GM12878 (cell line): Measurements from ENCODE around the gene PATJ. TPM values are rescaled to one million over a fixed set of nuclear protein-coding genes. Genes with fewer than 3 reads are reported as not detected.

Experiments used
- ATAC-seq: fragments of 200-7000 bp; cut with Tn5 transposase; 3 replicates; pipeline ENCODE4 v1.9.1; 2020; ENCODE audit warnings: mild to moderate bottlenecking, moderate library complexity
- BruUV-seq: library from RNA; stranded (reverse); fragments of 400-500 nt; replicated peaks from 2 replicates; lab custom pipeline; 2021; lab: Mats Ljungman, UMichigan
- CTCF ChIA-PET: fragments of 300-600 bp; sonication (Branson Sonifier 250); formaldehyde crosslinking; extraction: SDS; loops from one replicate; lab custom pipeline; 2021; ENCODE audit warnings: inconsistent platforms; lab: Yijun Ruan, JAX
- POLR2A ChIA-PET: fragments of 350-600 bp; formaldehyde crosslinking; extraction: SDS; loops from one replicate; lab custom pipeline; 2021; ENCODE audit warnings: inconsistent platforms; lab: Charles Lee
- RAD21 ChIA-PET: fragments of 300-600 bp; sonication (Branson Sonifier 250); formaldehyde crosslinking; loops from one replicate; lab custom pipeline; 2023; ENCODE audit warnings: antibody characterized with exemption; ENCODE audit not compliant: unreplicated experiment; lab: Charles Lee
- SMC1A ChIA-PET: fragments of 300-600 bp; sonication (Branson Sonifier 250); formaldehyde crosslinking; loops from one replicate; lab custom pipeline; 2023; ENCODE audit not compliant: unreplicated experiment, uncharacterized antibody; lab: Charles Lee
- DNase-seq: peaks from one replicate; pipeline ENCODE4 v3.0.0-alpha.2; 2011; ENCODE audit warnings: low read depth, low spot score
- FAIRE-seq: peaks from 3 replicates; lab custom pipeline; 2011; peaks lifted over from hg19 to GRCh38; lab: Jason Lieb, UNC
- H2AFZ ChIP-seq: 2 replicates; pipeline ENCODE4 v1.6.0; 2011; ENCODE audit warnings: low read depth, low read length, control low read depth; ENCODE audit not compliant: control insufficient read depth
- H3K27ac ChIP-seq: 2 replicates; pipeline ENCODE4 v1.5.1; 2011; ENCODE audit warnings: control low read depth; ENCODE audit not compliant: control insufficient read depth, insufficient read depth
- H3K27me3 ChIP-seq, 2 experiments: replicated peaks in 1 of 2; 2 replicates each; pipeline versions ENCODE4 v1.6.0 to v1.6.1; 2011; ENCODE audit warnings: low read length in 1 of 2; ENCODE audit not compliant: control insufficient read depth in 2 of 2, insufficient read depth in 2 of 2
- H3K36me3 ChIP-seq, 2 experiments: 2 replicates each; pipeline ENCODE4 v1.5.1; 2011; ENCODE audit warnings: low read length in 1 of 2; ENCODE audit not compliant: control insufficient read depth in 2 of 2, insufficient read depth in 2 of 2
- H3K4me1 ChIP-seq: 2 replicates; pipeline ENCODE4 v1.6.1; 2011; ENCODE audit warnings: mild to moderate bottlenecking, low read length, moderate library complexity, mixed read lengths; ENCODE audit not compliant: control insufficient read depth, insufficient read depth
- H3K4me2 ChIP-seq: 2 replicates; pipeline ENCODE4 v1.6.0; 2011; ENCODE audit warnings: control low read depth; ENCODE audit not compliant: control insufficient read depth, insufficient read depth
- H3K4me3 ChIP-seq: fragments of 200-600 bp; sonication (generic); 2 replicates; pipeline ENCODE4 v1.5.1; 2016
- H3K79me2 ChIP-seq: 2 replicates; pipeline ENCODE4 v1.6.0; 2011; ENCODE audit warnings: low read length; ENCODE audit not compliant: control insufficient read depth, insufficient read depth
- H3K9ac ChIP-seq: 2 replicates; pipeline ENCODE4 v1.8.0; 2011; ENCODE audit warnings: low read length, control low read depth, mixed read lengths; ENCODE audit not compliant: control insufficient read depth, insufficient read depth
- H3K9me3 ChIP-seq: replicated peaks from 3 replicates; pipeline ENCODE4 v1.5.1; 2011; ENCODE audit warnings: mild to moderate bottlenecking, low read length; ENCODE audit not compliant: control insufficient read depth, insufficient read depth
- H4K20me1 ChIP-seq: 2 replicates; pipeline ENCODE4 v1.6.0; 2011; ENCODE audit not compliant: control insufficient read depth, insufficient read depth
- ASH2L ChIP-seq: fragments of 300-600, 200-600 bp; sonication (generic); IDR thresholded peaks from 2 replicates; pipeline ENCODE4 v1.6.1; 2017; ENCODE audit warnings: low read depth, mild to moderate bottlenecking, borderline replicate concordance
- BACH1 ChIP-seq: fragments of 450-650 bp; IDR thresholded peaks from 2 replicates; pipeline ENCODE4 v1.6.1; 2017; ENCODE audit warnings: mild to moderate bottlenecking, borderline replicate concordance
- EED ChIP-seq: sonication (generic); IDR thresholded peaks from 2 replicates; pipeline ENCODE4 v1.6.1; 2016; ENCODE audit warnings: antibody characterized with exemption, low read depth
- LARP7 ChIP-seq: fragments of 450-650 bp; IDR thresholded peaks from 2 replicates; pipeline ENCODE4 v1.6.1; 2017; ENCODE audit warnings: mild to moderate bottlenecking
- ZNF384 ChIP-seq: IDR thresholded peaks from 2 replicates; pipeline ENCODE4 v1.6.1; 2012; ENCODE audit warnings: low read depth, mild to moderate bottlenecking, low read length, improper control_type of control experiment, borderline replicate concordance
- ZNF687 ChIP-seq: fragments of 450-650 bp; IDR thresholded peaks from 2 replicates; pipeline ENCODE4 v1.6.1; 2017; ENCODE audit warnings: mild to moderate bottlenecking, moderate library complexity
- WGBS: methylation state at CpG from one replicate; pipeline ENCODE4 v1.1.6; 2016; ENCODE audit warnings: low lambda C conversion rate; ENCODE audit not compliant: insufficient replicate concordance, insufficient coverage; ENCODE audit errors: missing lambda C conversion rate; 5-methylcytosine and 5-hydroxymethylcytosine counted together
- in situ Hi-C: fragments of 300-500 bp; cut with MboI; formaldehyde crosslinking; loops from 9 replicates; pipeline ENCODE4 v1.14.3; 2018; ENCODE audit warnings: mixed read lengths
- intact Hi-C: fragments of 100-400 bp; cut with micrococcal nuclease; formaldehyde crosslinking; loops from one replicate; pipeline ENCODE4 v1.14.2; 2022; ENCODE audit not compliant: unreplicated experiment
- polyA plus RNA-seq, 11 experiments: library from polyadenylated mRNA; depleted of rRNA in 4 of 11; unstranded in 6 of 11; stranded (reverse) in 5 of 11; fragments of >200 nt; fragmentation: Nextera tagmentation in 4 of 11; fragmentation: Illumina TruSeq in 1 of 11; extraction: Ambion mirVana in 4 of 11; extraction: Trizol in 1 of 11; gene quantifications; 1 replicate in 1 of 11; 2 replicates in 10 of 11; pipeline versions ENCODE4 v1.2.1 to v1.2.3, GENCODE V29; 2011 to 2016; ENCODE audit warnings: inconsistent platforms in 2 of 11, missing spikeins in 2 of 11, low read depth in 1 of 11
- total RNA-seq, 4 experiments: library from RNA; depleted of rRNA in 3 of 4; stranded (reverse); fragments of >200 nt in 3 of 4; fragmentation: Illumina TruSeq in 1 of 4; extraction: Trizol in 1 of 4; gene quantifications; 2 replicates each; pipeline versions ENCODE4 v1.2.1 to v1.2.3, GENCODE V29; 2013 to 2021
- TF ChIP-seq, protein P1 (sequence below): fragments of 450-650 bp; formaldehyde crosslinking; IDR thresholded peaks from 2 replicates; pipeline ENCODE4 v1.5.0; 2022; ENCODE audit warnings: mild to moderate bottlenecking, missing genetic modification characterization
- TF ChIP-seq, protein P2 (sequence below): IDR thresholded peaks from 2 replicates; pipeline ENCODE4 v1.6.1; 2011; ENCODE audit warnings: borderline replicate concordance, low read depth, mild to moderate bottlenecking, moderate library complexity, mixed read lengths, low read length; ENCODE audit not compliant: insufficient read depth; ENCODE audit errors: extremely low read length

Gene PATJ
- total and polyA plus RNA-seq, 10 of the 15 experiments (the other 5 are each of a cell fraction or from before 2014, with no cell fraction given) = 2.8 to 13.9 (median 6.9) TPM

DNA sequence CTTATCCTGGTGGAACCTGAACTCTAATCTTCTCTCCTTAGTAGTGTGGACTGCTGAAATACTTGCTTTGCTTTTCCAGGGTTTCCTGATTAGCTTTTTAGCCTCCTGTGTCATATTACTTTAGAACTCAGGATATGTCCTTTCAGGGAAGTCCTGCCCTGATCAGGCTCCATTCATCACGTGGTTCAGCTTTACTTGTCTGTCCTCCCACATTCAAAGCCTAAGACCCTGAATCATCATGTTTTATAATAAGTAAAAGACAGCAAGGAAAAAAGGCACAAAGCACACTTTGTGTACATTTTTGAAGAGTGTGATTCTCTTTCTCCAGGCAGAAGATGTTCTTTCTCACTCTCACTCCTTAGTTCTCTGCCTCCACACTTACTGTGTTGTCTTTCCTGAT lies 70.6 kb downstream of the PATJ start:
- H3K27me3 ChIP-seq = no peaks in the 10 kb centered on the region
- DNase-seq (no peak), ATAC-seq (no peak), FAIRE-seq (no peak)
- ChIA-PET POLR2A (no interaction called here), CTCF (no interaction called here), SMC1A (no interaction called here), RAD21 (no interaction called here)
- no peak overlapping the region for H2AFZ ChIP-seq
- H3K36me3 ChIP-seq = no peaks in the 10 kb centered on the region
- H3K4me2 ChIP-seq = no peak overlapping the region
- WGBS = 0% methylated on average over 1 of the region's 1 CpG
- H3K79me2 ChIP-seq = no peaks in the 10 kb centered on the region
- intact Hi-C loops = no loop called here
- no peaks in the 10 kb centered on the region for H3K9me3 ChIP-seq
- no peaks in the 10 kb centered on the region for H4K20me1 ChIP-seq
- no peak overlapping the region for H3K4me3 ChIP-seq
- in situ Hi-C loops = no loop called here
- H3K27ac ChIP-seq = no peak overlapping the region
- no peak overlapping the region for H3K9ac ChIP-seq
- TF ChIP-seq, protein P1, sequence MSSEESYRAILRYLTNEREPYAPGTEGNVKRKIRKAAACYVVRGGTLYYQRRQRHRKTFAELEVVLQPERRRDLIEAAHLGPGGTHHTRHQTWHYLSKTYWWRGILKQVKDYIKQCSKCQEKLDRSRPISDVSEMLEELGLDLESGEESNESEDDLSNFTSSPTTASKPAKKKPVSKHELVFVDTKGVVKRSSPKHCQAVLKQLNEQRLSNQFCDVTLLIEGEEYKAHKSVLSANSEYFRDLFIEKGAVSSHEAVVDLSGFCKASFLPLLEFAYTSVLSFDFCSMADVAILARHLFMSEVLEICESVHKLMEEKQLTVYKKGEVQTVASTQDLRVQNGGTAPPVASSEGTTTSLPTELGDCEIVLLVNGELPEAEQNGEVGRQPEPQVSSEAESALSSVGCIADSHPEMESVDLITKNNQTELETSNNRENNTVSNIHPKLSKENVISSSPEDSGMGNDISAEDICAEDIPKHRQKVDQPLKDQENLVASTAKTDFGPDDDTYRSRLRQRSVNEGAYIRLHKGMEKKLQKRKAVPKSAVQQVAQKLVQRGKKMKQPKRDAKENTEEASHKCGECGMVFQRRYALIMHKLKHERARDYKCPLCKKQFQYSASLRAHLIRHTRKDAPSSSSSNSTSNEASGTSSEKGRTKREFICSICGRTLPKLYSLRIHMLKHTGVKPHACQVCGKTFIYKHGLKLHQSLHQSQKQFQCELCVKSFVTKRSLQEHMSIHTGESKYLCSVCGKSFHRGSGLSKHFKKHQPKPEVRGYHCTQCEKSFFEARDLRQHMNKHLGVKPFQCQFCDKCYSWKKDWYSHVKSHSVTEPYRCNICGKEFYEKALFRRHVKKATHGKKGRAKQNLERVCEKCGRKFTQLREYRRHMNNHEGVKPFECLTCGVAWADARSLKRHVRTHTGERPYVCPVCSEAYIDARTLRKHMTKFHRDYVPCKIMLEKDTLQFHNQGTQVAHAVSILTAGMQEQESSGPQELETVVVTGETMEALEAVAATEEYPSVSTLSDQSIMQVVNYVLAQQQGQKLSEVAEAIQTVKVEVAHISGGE = no peak
- TF ChIP-seq ZNF687 (no peak), ZNF384 (no peak), BACH1 (no peak), LARP7 (no peak), ASH2L (no peak), EED (no peak)
- TF ChIP-seq, protein P2, sequence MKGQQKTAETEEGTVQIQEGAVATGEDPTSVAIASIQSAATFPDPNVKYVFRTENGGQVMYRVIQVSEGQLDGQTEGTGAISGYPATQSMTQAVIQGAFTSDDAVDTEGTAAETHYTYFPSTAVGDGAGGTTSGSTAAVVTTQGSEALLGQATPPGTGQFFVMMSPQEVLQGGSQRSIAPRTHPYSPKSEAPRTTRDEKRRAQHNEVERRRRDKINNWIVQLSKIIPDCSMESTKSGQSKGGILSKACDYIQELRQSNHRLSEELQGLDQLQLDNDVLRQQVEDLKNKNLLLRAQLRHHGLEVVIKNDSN = no peak
- BruUV-seq = no TSS peak
- H3K4me1 ChIP-seq = no peaks in the 10 kb centered on the region
